H1 (cell line): ENCODE data around the gene RNF2. TPM values are rescaled to one million over a fixed set of nuclear protein-coding genes. Genes with fewer than 3 reads are reported as not detected.

Source experiments
- EP300 ChIP-seq, 2 experiments: IDR thresholded peaks; 1 replicate in 1 of 2; 2 replicates in 1 of 2; pipeline ENCODE4 v1.6.1; 2011 to 2012; ENCODE audit warnings: low read depth in 2 of 2, low read length in 2 of 2, mild to moderate bottlenecking in 2 of 2, borderline replicate concordance in 1 of 2, inconsistent platforms in 1 of 2, moderate library complexity in 1 of 2
- GTF2F1 ChIP-seq: IDR thresholded peaks from 2 replicates; pipeline ENCODE4 v1.6.1; 2012; ENCODE audit warnings: low read depth, low read length, improper control_type of control experiment, borderline replicate concordance
- NANOG ChIP-seq: IDR thresholded peaks from 2 replicates; pipeline ENCODE4 v1.6.1; 2011; ENCODE audit warnings: low read length, low read depth, mild to moderate bottlenecking, inconsistent platforms; ENCODE audit not compliant: insufficient read depth, poor library complexity, severe bottlenecking
- TCF12 ChIP-seq: IDR thresholded peaks from 2 replicates; pipeline ENCODE4 v1.6.1; 2011; ENCODE audit warnings: low read depth, mild to moderate bottlenecking, low read length
- polyA plus RNA-seq, 7 experiments: library from polyadenylated mRNA; depleted of rRNA in 3 of 7; stranded (reverse) in 5 of 7; unstranded in 2 of 7; fragments of >200 nt in 5 of 7; fragments of 200-250 nt in 2 of 7; gene quantifications; 1 replicate in 5 of 7; 2 replicates in 1 of 7; 4 replicates in 1 of 7; pipeline versions ENCODE4 v1.2.1 to v1.2.3, GENCODE V29; 2011 to 2013; ENCODE audit warnings: missing spikeins in 2 of 7, mixed read lengths in 2 of 7
- total RNA-seq: library from RNA; stranded (reverse); fragmentation: NEBNext Ultra II Directional; extraction: Animal tissue kit (Norgen Biotek cat#: 25700); gene quantifications from 2 replicates; pipeline ENCODE4 v1.2.1, GENCODE V29; 2021
- TF ChIP-seq, protein P1 (sequence below), 3 experiments: IDR thresholded peaks; 1 replicate in 2 of 3; 2 replicates in 1 of 3; pipeline versions ENCODE4 v1.5.1 to v1.6.1; 2011; ENCODE audit warnings: low read length in 3 of 3, mild to moderate bottlenecking in 3 of 3, inconsistent platforms in 2 of 3, low read depth in 1 of 3, moderate library complexity in 1 of 3; ENCODE audit not compliant: insufficient read depth in 1 of 3; ENCODE audit errors: control extremely low read depth in 1 of 3
- TF ChIP-seq, protein P2 (sequence below): fragments of 300-600 bp; sonication (generic); IDR thresholded peaks from 2 replicates; pipeline ENCODE4 v1.7.1; 2012; ENCODE audit warnings: low read length, moderate library complexity, mild to moderate bottlenecking, inconsistent platforms; ENCODE audit not compliant: insufficient replicate concordance

Gene RNF2
- total and polyA plus RNA-seq, 2 of the 8 experiments (the other 6 are each of a cell fraction or from before 2014, with no cell fraction given): 28.9 to 58.9 TPM

GRCh38 chr1:185139246-185139645, 93.9 kb downstream of the RNF2 start (continued):
- TF ChIP-seq, protein P1, sequence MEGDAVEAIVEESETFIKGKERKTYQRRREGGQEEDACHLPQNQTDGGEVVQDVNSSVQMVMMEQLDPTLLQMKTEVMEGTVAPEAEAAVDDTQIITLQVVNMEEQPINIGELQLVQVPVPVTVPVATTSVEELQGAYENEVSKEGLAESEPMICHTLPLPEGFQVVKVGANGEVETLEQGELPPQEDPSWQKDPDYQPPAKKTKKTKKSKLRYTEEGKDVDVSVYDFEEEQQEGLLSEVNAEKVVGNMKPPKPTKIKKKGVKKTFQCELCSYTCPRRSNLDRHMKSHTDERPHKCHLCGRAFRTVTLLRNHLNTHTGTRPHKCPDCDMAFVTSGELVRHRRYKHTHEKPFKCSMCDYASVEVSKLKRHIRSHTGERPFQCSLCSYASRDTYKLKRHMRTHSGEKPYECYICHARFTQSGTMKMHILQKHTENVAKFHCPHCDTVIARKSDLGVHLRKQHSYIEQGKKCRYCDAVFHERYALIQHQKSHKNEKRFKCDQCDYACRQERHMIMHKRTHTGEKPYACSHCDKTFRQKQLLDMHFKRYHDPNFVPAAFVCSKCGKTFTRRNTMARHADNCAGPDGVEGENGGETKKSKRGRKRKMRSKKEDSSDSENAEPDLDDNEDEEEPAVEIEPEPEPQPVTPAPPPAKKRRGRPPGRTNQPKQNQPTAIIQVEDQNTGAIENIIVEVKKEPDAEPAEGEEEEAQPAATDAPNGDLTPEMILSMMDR (IDR thresholded peaks at IDR 0.05; ENCODE audit: control extremely low read depth in 1 of 3, insufficient read depth in 1 of 3, low read depth in 1 of 3, low read length in 3 of 3): no peak
- TF ChIP-seq GTF2F1: no peak
- no peak for TF ChIP-seq EP300 (IDR thresholded peaks at IDR 0.05; ENCODE audit: borderline replicate concordance in 1 of 2, low read depth in 2 of 2, low read length in 2 of 2)
- TF ChIP-seq, protein P2, sequence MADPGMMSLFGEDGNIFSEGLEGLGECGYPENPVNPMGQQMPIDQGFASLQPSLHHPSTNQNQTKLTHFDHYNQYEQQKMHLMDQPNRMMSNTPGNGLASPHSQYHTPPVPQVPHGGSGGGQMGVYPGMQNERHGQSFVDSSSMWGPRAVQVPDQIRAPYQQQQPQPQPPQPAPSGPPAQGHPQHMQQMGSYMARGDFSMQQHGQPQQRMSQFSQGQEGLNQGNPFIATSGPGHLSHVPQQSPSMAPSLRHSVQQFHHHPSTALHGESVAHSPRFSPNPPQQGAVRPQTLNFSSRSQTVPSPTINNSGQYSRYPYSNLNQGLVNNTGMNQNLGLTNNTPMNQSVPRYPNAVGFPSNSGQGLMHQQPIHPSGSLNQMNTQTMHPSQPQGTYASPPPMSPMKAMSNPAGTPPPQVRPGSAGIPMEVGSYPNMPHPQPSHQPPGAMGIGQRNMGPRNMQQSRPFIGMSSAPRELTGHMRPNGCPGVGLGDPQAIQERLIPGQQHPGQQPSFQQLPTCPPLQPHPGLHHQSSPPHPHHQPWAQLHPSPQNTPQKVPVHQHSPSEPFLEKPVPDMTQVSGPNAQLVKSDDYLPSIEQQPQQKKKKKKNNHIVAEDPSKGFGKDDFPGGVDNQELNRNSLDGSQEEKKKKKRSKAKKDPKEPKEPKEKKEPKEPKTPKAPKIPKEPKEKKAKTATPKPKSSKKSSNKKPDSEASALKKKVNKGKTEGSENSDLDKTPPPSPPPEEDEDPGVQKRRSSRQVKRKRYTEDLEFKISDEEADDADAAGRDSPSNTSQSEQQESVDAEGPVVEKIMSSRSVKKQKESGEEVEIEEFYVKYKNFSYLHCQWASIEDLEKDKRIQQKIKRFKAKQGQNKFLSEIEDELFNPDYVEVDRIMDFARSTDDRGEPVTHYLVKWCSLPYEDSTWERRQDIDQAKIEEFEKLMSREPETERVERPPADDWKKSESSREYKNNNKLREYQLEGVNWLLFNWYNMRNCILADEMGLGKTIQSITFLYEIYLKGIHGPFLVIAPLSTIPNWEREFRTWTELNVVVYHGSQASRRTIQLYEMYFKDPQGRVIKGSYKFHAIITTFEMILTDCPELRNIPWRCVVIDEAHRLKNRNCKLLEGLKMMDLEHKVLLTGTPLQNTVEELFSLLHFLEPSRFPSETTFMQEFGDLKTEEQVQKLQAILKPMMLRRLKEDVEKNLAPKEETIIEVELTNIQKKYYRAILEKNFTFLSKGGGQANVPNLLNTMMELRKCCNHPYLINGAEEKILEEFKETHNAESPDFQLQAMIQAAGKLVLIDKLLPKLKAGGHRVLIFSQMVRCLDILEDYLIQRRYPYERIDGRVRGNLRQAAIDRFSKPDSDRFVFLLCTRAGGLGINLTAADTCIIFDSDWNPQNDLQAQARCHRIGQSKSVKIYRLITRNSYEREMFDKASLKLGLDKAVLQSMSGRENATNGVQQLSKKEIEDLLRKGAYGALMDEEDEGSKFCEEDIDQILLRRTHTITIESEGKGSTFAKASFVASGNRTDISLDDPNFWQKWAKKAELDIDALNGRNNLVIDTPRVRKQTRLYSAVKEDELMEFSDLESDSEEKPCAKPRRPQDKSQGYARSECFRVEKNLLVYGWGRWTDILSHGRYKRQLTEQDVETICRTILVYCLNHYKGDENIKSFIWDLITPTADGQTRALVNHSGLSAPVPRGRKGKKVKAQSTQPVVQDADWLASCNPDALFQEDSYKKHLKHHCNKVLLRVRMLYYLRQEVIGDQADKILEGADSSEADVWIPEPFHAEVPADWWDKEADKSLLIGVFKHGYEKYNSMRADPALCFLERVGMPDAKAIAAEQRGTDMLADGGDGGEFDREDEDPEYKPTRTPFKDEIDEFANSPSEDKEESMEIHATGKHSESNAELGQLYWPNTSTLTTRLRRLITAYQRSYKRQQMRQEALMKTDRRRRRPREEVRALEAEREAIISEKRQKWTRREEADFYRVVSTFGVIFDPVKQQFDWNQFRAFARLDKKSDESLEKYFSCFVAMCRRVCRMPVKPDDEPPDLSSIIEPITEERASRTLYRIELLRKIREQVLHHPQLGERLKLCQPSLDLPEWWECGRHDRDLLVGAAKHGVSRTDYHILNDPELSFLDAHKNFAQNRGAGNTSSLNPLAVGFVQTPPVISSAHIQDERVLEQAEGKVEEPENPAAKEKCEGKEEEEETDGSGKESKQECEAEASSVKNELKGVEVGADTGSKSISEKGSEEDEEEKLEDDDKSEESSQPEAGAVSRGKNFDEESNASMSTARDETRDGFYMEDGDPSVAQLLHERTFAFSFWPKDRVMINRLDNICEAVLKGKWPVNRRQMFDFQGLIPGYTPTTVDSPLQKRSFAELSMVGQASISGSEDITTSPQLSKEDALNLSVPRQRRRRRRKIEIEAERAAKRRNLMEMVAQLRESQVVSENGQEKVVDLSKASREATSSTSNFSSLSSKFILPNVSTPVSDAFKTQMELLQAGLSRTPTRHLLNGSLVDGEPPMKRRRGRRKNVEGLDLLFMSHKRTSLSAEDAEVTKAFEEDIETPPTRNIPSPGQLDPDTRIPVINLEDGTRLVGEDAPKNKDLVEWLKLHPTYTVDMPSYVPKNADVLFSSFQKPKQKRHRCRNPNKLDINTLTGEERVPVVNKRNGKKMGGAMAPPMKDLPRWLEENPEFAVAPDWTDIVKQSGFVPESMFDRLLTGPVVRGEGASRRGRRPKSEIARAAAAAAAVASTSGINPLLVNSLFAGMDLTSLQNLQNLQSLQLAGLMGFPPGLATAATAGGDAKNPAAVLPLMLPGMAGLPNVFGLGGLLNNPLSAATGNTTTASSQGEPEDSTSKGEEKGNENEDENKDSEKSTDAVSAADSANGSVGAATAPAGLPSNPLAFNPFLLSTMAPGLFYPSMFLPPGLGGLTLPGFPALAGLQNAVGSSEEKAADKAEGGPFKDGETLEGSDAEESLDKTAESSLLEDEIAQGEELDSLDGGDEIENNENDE: no peak
- TF ChIP-seq TCF12: no peak
- no peak for TF ChIP-seq NANOG
